Measurements from ENCODE around the gene SMAD4.

SMAD4 gene

DNA sequence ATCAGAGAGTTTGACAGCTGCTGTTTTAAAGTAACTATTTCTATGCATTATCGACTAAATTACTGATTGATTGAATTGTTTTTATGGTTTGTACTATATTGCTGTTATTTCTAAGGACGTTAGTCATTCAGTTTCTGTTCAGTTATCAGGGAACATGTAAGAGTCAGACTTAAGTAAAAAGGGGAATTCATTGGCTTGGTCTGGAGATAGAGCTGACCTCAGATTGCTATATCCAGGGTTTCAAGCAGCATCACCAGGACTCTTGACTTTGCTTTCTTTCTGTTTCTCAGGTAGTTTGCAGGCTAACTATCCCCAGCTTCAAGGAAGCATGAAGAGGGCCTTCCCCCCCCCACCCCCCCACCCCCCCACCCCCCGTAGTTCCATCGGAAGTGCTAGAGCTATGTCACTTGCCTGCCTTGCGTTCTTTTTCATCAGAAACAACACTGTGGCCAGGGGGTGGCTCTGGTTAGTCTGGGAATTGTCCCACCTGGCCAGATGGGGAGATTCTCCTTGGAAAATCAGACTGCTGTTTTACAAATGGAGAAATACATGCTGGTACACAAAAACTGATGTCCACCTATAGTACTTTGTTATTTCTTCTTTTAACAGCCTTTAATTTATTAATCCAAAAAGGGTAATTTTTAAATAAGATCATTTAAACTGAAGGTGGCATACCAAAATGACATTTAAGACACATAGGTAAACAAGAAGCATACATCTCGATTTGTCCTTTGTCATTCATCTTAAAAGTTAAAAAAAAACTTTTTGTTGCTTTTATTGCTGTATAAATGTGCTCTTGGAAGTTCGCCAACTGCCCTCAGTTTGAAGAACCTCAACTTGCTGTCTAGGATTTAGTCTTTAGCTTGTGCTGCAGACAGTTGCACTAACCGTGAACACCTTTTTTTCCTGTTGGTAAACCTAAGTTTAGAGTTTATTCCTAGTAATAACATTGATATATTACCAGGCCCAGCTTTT lies 9.4 kb downstream of the SMAD4 start:
- Histone ChIP-seq H3K36me3 (ENCODE audit: control insufficient read depth in 1 of 2, insufficient read depth in 2 of 2, low read depth in 1 of 2, low read length in 2 of 2) (peaks cover 2 to 6% of the 10 kb centered on the region in 2 experiments), H4K8ac (ENCODE audit: low read length) (no peak overlapping the region), H3K9ac (ENCODE audit: low read length) (no peak overlapping the region), H3K4me3 (ENCODE audit: insufficient read depth in 1 of 2, low read depth in 1 of 2, low read length in 2 of 2) (no peak overlapping the region), H3K14ac (ENCODE audit: low read length in 2 of 2) (no peak overlapping the region), H2BK12ac (ENCODE audit: low read length in 2 of 2) (no peak overlapping the region), H3K4ac (ENCODE audit: low read depth in 1 of 2, low read length in 2 of 2) (no peak overlapping the region), H2BK5ac (ENCODE audit: low read depth, low read length, poor library complexity, severe bottlenecking) (no peak overlapping the region), H3K4me1 (ENCODE audit: control insufficient read depth, insufficient read depth, low read depth, low read length) (peaks cover 9% of the 10 kb centered on the region), H3K18ac (ENCODE audit: low read depth in 1 of 2, low read length in 2 of 2) (no peak overlapping the region), H3K27ac (ENCODE audit: low read length, poor library complexity, severe bottlenecking) (no peak overlapping the region), H3K4me2 (ENCODE audit: low read length, poor library complexity, severe bottlenecking) (no peak overlapping the region), H3K23ac (ENCODE audit: low read length in 2 of 2) (no peak overlapping the region), H2AFZ (ENCODE audit: low read depth, low read length) (no peak overlapping the region), H3K9me3 (ENCODE audit: control insufficient read depth, low read length) (no peaks in the 10 kb centered on the region), H2BK15ac (ENCODE audit: low read depth, poor library complexity, severe bottlenecking) (no peak overlapping the region), H3K27me3 (ENCODE audit: control insufficient read depth in 1 of 2, insufficient read depth in 1 of 2, low read length in 2 of 2) (no peaks in the 10 kb centered on the region), H3K79me1 (replicated peaks; ENCODE audit: low read length, poor library complexity, severe bottlenecking) (peaks cover 3% of the 10 kb centered on the region), H2AK5ac (ENCODE audit: low read length, severe bottlenecking) (no peak overlapping the region), H2BK120ac (ENCODE audit: low read depth, low read length) (no peak overlapping the region), H4K91ac (ENCODE audit: low read length) (no peak overlapping the region)
- peak; percentile 42 for DNase-seq
- 86% methylated on average over 5 of the region's 8 CpGs for WGBS

- no peak overlapping the region for H2BK5ac ChIP-seq (ENCODE audit: low read depth, low read length, poor library complexity, severe bottlenecking)
- H3K4me1 ChIP-seq (ENCODE audit: control insufficient read depth, insufficient read depth, low read depth, low read length): peaks cover 9% of the 10 kb centered on the region
- H3K4me3 ChIP-seq (ENCODE audit: insufficient read depth in 1 of 2, low read depth in 1 of 2, low read length in 2 of 2): no peak overlapping the region
- H3K79me1 ChIP-seq (replicated peaks; ENCODE audit: low read length, poor library complexity, severe bottlenecking): peaks cover 3% of the 10 kb centered on the region
- no peak overlapping the region for H3K4ac ChIP-seq (ENCODE audit: low read depth in 1 of 2, low read length in 2 of 2)
- H3K27me3 ChIP-seq (ENCODE audit: control insufficient read depth in 1 of 2, insufficient read depth in 1 of 2, low read length in 2 of 2): no peaks in the 10 kb centered on the region
- H4K91ac ChIP-seq (ENCODE audit: low read length): no peak overlapping the region
- no peak overlapping the region for H2BK120ac ChIP-seq (ENCODE audit: low read depth, low read length)
- H3K9ac ChIP-seq (ENCODE audit: low read length): no peak overlapping the region
- H4K8ac ChIP-seq (ENCODE audit: low read length): no peak overlapping the region
- no peak overlapping the region for H2BK12ac ChIP-seq (ENCODE audit: low read length in 2 of 2)
- H3K9me3 ChIP-seq (ENCODE audit: control insufficient read depth, low read length): no peaks in the 10 kb centered on the region
- H3K14ac ChIP-seq (ENCODE audit: low read length in 2 of 2): no peak overlapping the region
- H3K4me2 ChIP-seq (ENCODE audit: low read length, poor library complexity, severe bottlenecking): no peak overlapping the region
- no peak overlapping the region for H3K27ac ChIP-seq (ENCODE audit: low read length, poor library complexity, severe bottlenecking)
- H2AFZ ChIP-seq (ENCODE audit: low read depth, low read length): no peak overlapping the region
- no peak overlapping the region for H2BK15ac ChIP-seq (ENCODE audit: low read depth, poor library complexity, severe bottlenecking)
- 50% methylated on average over 2 of the region's 3 CpGs for WGBS
- H2AK5ac ChIP-seq (ENCODE audit: low read length, severe bottlenecking): no peak overlapping the region
- no peak overlapping the region for H3K23ac ChIP-seq (ENCODE audit: low read length in 2 of 2)
- peaks cover 0 to under 1% of the 10 kb centered on the region in 2 experiments for H3K36me3 ChIP-seq (ENCODE audit: control insufficient read depth in 1 of 2, insufficient read depth in 2 of 2, low read depth in 1 of 2, low read length in 2 of 2)
- no peak for DNase-seq
- no peak overlapping the region for H3K18ac ChIP-seq (ENCODE audit: low read depth in 1 of 2, low read length in 2 of 2)
Observed at GRCh38 chr18:51041677-51042352, 11.8 kb downstream of the SMAD4 start.

GRCh38 chr18:51044928-51045585 lies 15.0 kb downstream of the SMAD4 start:
- H3K79me1 ChIP-seq (replicated peaks; ENCODE audit: low read length, poor library complexity, severe bottlenecking): peaks cover 5% of the 10 kb centered on the region
- no peak overlapping the region for H3K14ac ChIP-seq (ENCODE audit: low read length in 2 of 2)
- H3K36me3 ChIP-seq (ENCODE audit: control insufficient read depth in 1 of 2, insufficient read depth in 2 of 2, low read depth in 1 of 2, low read length in 2 of 2): peaks cover 0 to 27% of the 10 kb centered on the region in 2 experiments
- H3K23ac ChIP-seq (ENCODE audit: low read length in 2 of 2): no peak overlapping the region
- no peak overlapping the region for H4K91ac ChIP-seq (ENCODE audit: low read length)
- H3K4me3 ChIP-seq (ENCODE audit: insufficient read depth in 1 of 2, low read depth in 1 of 2, low read length in 2 of 2): peak overlapping the region in 1 of 2 experiments; percentile 61
- H2BK12ac ChIP-seq (ENCODE audit: low read length in 2 of 2): no peak overlapping the region
- H2BK5ac ChIP-seq (ENCODE audit: low read depth, low read length, poor library complexity, severe bottlenecking): no peak overlapping the region
- peak overlapping the region; percentile 51 for H3K9ac ChIP-seq (ENCODE audit: low read length)
- H3K27ac ChIP-seq (ENCODE audit: low read length, poor library complexity, severe bottlenecking): no peak overlapping the region
- H3K4me1 ChIP-seq (ENCODE audit: control insufficient read depth, insufficient read depth, low read depth, low read length): peaks cover 4% of the 10 kb centered on the region
- H3K4ac ChIP-seq (ENCODE audit: low read depth in 1 of 2, low read length in 2 of 2): no peak overlapping the region
- H2BK15ac ChIP-seq (ENCODE audit: low read depth, poor library complexity, severe bottlenecking): no peak overlapping the region
- H4K8ac ChIP-seq (ENCODE audit: low read length): no peak overlapping the region
- WGBS: 39% methylated on average over 2 of the region's 2 CpGs
- no peak overlapping the region for H2BK120ac ChIP-seq (ENCODE audit: low read depth, low read length)
- H3K9me3 ChIP-seq (ENCODE audit: control insufficient read depth, low read length): no peaks in the 10 kb centered on the region
- no peak overlapping the region for H3K18ac ChIP-seq (ENCODE audit: low read depth in 1 of 2, low read length in 2 of 2)
- H2AFZ ChIP-seq (ENCODE audit: low read depth, low read length): no peak overlapping the region
- no peak overlapping the region for H3K4me2 ChIP-seq (ENCODE audit: low read length, poor library complexity, severe bottlenecking)
- no peaks in the 10 kb centered on the region for H3K27me3 ChIP-seq (ENCODE audit: control insufficient read depth in 1 of 2, insufficient read depth in 1 of 2, low read length in 2 of 2)
- no peak overlapping the region for H2AK5ac ChIP-seq (ENCODE audit: low read length, severe bottlenecking)
- peak; percentile 43 for DNase-seq

DNA sequence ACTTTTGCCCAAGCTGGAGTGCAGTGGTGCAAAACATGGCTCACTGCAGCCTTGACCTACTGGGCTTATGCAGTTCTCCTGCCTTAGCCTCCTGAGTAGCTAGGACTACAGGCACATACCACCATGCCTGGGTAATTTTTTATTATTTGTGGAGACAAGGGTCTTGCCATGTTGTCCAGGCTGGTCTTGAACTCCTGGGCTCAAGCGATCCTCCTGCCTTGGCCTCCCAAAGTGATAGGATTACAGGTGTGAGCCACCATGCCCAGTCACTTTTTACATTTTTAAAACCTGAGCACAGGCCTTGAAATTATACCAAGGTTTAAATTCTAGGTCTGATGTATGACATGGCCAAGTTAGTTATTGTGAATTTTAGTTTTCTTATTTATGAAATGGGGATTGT lies 18.2 kb downstream of the SMAD4 start:
- H3K4me1 ChIP-seq (ENCODE audit: control insufficient read depth, insufficient read depth, low read depth, low read length): peaks cover 1% of the 10 kb centered on the region
- H4K8ac ChIP-seq (ENCODE audit: low read length): no peak overlapping the region
- H2BK120ac ChIP-seq (ENCODE audit: low read depth, low read length): no peak overlapping the region
- no peak overlapping the region for H2AFZ ChIP-seq (ENCODE audit: low read depth, low read length)
- DNase-seq: no peak
- no peak overlapping the region for H4K91ac ChIP-seq (ENCODE audit: low read length)
- H3K18ac ChIP-seq (ENCODE audit: low read depth in 1 of 2, low read length in 2 of 2): no peak overlapping the region
- H2BK12ac ChIP-seq (ENCODE audit: low read length in 2 of 2): no peak overlapping the region
- H3K4me3 ChIP-seq (ENCODE audit: insufficient read depth in 1 of 2, low read depth in 1 of 2, low read length in 2 of 2): no peak overlapping the region
- no peak overlapping the region for H3K27ac ChIP-seq (ENCODE audit: low read length, poor library complexity, severe bottlenecking)
- no peak overlapping the region for H2BK5ac ChIP-seq (ENCODE audit: low read depth, low read length, poor library complexity, severe bottlenecking)
- H3K36me3 ChIP-seq (ENCODE audit: control insufficient read depth in 1 of 2, insufficient read depth in 2 of 2, low read depth in 1 of 2, low read length in 2 of 2): peaks cover 0 to 44% of the 10 kb centered on the region in 2 experiments
- no peak overlapping the region for H3K4ac ChIP-seq (ENCODE audit: low read depth in 1 of 2, low read length in 2 of 2)
- H3K27me3 ChIP-seq (ENCODE audit: control insufficient read depth in 1 of 2, insufficient read depth in 1 of 2, low read length in 2 of 2): no peaks in the 10 kb centered on the region
- no peak overlapping the region for H2AK5ac ChIP-seq (ENCODE audit: low read length, severe bottlenecking)
- H3K23ac ChIP-seq (ENCODE audit: low read length in 2 of 2): no peak overlapping the region
- 100% methylated on average over 1 of the region's 1 CpG for WGBS
- H3K79me1 ChIP-seq (replicated peaks; ENCODE audit: low read length, poor library complexity, severe bottlenecking): peaks cover 2% of the 10 kb centered on the region
- H2BK15ac ChIP-seq (ENCODE audit: low read depth, poor library complexity, severe bottlenecking): no peak overlapping the region
- H3K9ac ChIP-seq (ENCODE audit: low read length): no peak overlapping the region
- no peak overlapping the region for H3K14ac ChIP-seq (ENCODE audit: low read length in 2 of 2)
- H3K9me3 ChIP-seq (ENCODE audit: control insufficient read depth, low read length): no peaks in the 10 kb centered on the region
- H3K4me2 ChIP-seq (ENCODE audit: low read length, poor library complexity, severe bottlenecking): no peak overlapping the region

Data from mesenchymal stem cell (in vitro differentiated cells and primary cell).